Measurements from ENCODE around the gene IAPP.
"Not testable (repeated sequence)": the region's sequence is repeated elsewhere in the genome, so short reads cannot be mapped to it uniquely, and the experiment has no call there.

The IAPP gene

DNA sequence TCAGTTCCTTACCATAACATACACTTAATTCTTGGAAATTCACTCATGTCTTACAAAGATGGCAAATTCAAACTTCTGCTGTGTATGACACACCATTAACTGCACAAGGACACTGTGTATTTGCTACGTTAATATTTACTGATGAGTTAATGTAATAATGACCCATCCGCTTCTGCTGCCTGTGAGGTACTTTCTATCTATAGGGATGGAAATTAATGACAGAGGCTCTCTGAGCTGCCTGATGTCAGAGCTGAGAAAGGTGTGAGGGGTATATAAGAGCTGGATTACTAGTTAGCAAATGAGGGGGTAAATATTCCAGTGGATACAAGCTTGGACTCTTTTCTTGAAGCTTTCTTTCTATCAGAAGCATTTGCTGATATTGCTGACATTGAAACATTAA, at the start of gene IAPP:
TSS of gene IAPP (plus strand) at position 301 of the 400 bp plus-strand sequence. CDS start 450 bp downstream, outside the sequence.
- H3K4me3 ChIP-seq (ENCODE audit: low read depth, low read length): no peak within 1 kb of the TSS

GRCh38 chr12:21323736-21324135, 49.0 kb upstream of the IAPP start:
- no peak overlapping the region for H3K4me3 ChIP-seq (ENCODE audit: low read depth, low read length)

DNA sequence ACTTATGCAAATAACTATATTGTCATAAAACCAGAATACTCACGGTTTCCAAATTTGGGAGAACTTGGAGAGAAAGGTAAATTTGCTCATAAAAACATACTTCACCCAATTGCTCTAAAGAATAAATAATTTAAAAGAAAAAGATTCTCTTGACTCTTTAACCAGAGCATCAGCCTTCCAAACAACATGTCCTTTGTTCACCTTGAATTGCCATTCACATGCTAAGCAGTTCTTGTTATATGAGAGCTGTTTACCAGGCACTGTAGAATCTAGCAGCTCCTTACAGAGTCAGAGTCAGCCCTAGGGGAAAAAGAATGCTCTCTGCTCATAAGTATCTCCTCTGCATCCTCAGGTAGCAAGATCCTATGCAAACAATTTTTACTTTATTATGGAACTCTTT, 48.2 kb upstream of the IAPP start:
- no peak overlapping the region for H3K4me3 ChIP-seq (ENCODE audit: low read depth, low read length)

DNA sequence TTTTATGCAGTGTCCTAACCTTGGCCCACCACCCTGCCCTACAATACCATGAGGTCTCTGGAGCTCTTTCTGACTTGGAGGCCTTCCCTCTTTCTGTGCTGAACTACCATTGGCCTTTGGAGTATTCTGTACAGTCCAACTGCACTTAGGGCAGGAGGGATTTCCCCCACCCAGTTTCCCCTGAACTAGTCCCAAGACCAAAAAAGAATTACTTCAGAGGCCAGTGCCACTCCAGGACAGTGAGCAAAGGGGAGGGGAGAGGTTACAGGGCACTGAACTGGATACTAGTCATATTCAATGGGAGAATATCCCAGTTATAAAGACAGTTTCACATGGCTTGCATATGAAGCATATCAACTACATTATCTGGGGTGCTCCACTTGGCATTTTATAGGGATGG, 44.1 kb upstream of the IAPP start:
- no peak overlapping the region for H3K4me3 ChIP-seq (ENCODE audit: low read depth, low read length)

DNA sequence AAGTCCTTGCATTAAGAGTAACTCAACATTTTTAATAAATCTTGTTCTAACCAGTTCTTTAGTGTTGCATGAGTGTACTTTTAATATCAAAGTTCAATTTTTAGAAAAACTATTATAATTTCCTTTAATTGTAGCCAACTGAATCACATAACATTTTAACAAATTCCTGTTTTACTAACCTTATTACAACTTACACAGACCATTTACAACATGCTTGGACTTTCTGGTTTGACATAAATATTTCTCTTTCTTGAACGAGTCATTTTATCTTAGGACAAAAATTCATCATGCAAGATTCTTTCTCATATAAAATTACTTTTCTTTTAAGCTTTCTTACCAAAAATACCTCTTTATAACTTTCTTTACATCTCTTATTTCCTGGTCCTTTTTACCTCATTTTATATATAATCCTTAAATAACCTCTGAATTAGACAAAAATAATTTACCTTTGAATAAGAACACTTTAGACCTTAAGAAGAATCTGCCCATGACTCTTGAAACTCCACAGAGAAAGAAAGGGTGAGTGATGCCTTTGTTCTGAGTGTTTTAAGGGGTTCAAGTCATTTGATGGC, 41.9 kb upstream of the IAPP start:
- no peak overlapping the region for H3K4me3 ChIP-seq (ENCODE audit: low read depth, low read length)

DNA sequence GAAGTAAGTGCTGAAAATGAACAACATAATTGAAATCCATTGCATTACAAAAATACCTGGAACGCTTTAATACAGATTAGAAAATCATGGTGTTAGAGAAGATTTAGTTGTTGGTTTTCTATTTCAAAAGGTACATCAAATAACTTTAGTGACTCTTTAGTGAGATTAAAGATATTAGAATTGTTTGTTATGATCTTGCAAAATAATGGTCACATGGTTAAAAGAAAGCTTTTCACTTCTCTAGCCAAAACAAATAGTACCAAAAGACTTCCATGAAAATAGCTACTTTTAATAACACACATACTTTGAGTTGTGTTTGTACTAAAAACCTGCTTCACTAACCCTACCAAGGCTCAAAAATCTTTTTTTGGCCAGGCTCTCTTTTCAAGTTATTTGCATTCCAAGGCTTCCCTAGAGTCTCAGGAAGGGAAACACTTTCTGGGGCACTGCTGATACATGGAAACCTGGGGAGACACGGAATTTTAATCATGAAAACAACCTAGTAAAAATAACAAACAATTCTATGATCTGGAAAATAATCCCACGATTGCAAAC, 37.9 kb upstream of the IAPP start, which contains the start of gene SLCO1A2:
TSS of gene SLCO1A2 (minus strand) at position 147 of the 555 bp plus-strand sequence. CDS start 270 bp downstream, outside the sequence.
- H3K4me3 ChIP-seq (ENCODE audit: low read depth, low read length): no peak within 1 kb of the TSS

DNA sequence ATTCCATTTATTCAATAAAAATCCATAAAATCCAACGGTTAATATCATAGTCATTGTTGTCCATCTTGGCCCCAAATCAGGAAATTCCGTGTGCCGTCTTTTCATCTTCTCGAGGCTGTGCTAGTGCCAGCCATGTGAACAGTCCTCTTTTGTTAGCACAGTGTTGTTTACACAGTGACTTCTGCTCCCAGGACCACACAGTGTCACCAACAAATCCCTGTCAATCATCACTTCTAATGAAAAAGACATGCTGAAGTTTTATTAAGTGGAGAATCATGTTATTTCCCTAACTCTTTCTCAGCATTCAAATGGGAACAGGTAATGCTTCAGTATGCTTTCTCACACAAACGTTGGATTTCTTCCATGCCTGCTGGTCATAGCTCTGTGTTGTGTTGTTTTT, 36.0 kb upstream of the IAPP start:
- H3K4me3 ChIP-seq (ENCODE audit: low read depth, low read length): no peak overlapping the region

GRCh38 chr12:21337453-21337852, 35.2 kb upstream of the IAPP start:
- H3K4me3 ChIP-seq (ENCODE audit: low read depth, low read length): no peak overlapping the region

GRCh38 chr12:21337959-21338744, 34.5 kb upstream of the IAPP start:
- no peak overlapping the region for H3K4me3 ChIP-seq (ENCODE audit: low read depth, low read length)

GRCh38 chr12:21339921-21340320, 32.8 kb upstream of the IAPP start:
- no peak overlapping the region for H3K4me3 ChIP-seq (ENCODE audit: low read depth, low read length)

- H3K4me3 ChIP-seq (ENCODE audit: low read depth, low read length): no peak overlapping the region
These were observed 32.3 kb upstream of the IAPP start for GRCh38 chr12:21340403-21340802.

- H3K4me3 ChIP-seq (ENCODE audit: low read depth, low read length): no peak overlapping the region
These were observed 30.9 kb upstream of the IAPP start for GRCh38 chr12:21341769-21342168.

- H3K4me3 ChIP-seq (ENCODE audit: low read depth, low read length): no peak overlapping the region
These were observed 29.1 kb upstream of the IAPP start for GRCh38 chr12:21343636-21344035.

DNA sequence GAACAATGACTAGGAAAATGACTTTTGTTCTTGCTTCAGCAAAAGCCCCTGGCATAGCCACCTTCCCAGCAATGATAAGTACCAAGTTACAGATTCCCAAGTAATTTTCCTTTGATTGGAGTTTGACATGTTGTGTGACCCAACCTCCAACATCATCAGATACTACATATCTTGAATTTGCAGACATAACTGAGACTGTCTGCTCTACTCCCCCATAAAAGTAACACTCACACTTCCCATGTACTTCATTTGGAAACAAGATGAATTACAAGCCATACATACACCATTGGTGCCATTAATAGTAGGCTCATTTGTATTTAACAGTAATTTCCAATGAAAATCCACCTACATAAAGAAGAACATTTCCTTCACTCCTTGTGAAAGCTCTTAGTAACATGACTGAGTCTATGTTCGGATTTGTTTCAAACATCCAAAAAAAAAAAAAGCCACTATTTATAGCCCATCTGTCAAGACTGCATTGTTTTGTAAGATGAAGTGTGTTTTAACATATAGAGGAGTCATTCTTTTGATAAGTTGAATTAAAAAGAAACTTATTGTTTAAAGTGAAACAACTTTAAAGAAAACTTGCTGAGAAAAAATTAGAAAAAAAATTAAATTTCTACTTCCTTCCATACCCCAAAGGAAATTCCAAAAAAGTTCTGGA, 26.0 kb upstream of the IAPP start:
- no peak overlapping the region for H3K4me3 ChIP-seq (ENCODE audit: low read depth, low read length)

DNA sequence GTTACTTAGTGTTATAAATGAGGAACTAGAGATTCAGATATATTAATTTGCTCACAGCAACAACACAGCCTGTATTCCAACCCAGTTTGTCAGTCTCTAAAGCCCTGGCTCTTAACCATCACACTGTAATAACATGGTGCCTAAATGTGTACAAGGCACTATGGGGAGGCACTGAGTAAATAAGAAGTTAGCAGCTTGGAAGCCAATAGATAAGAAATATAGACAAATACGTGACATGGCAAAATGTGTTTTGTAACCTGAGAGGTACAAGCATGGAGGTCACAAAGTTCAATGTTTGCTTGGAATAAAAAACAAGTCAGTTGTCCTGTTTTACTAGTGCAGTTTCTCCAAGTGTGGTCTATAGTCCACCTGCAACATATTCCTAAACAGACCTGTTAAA, 21.7 kb upstream of the IAPP start:
- H3K4me3 ChIP-seq (ENCODE audit: low read depth, low read length): no peak overlapping the region

DNA sequence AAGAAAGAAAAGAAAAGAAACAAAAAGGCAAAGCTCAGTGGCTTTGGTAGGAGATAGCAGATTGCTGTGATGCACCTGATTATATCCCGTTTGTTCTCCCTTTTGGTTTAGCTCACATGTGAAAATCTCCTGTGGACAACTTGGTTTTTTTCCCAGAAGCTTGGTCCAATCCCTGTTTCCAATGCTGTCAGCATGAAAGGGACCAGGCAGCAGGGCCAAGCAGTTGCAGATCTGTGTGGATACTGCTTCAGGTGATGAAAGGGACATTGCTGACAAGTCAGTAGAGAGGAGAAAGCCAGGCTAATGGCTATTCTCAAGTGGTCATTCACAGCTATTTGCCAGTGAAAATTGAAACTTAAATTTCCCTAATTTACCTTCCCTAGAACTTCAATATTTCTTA, 19.2 kb upstream of the IAPP start:
- H3K4me3 ChIP-seq (ENCODE audit: low read depth, low read length): no peak overlapping the region

DNA sequence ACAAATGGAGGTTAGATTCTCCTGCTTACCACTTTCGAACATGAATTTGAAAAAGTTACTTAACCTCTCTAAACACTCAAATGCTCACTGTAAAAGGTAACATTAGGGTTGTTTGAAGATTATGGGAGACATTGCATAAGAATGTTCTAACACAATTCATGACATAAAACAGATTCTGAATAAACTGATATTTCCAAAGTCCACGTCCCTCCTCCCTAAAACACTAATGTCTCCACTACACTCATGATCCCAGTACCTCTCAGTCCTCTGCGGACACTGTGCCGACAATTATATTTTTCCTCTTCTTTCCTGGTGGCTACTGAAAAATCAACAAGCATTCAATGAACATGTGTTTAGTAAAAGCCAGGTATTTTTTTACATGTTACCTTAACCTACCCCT, 18.8 kb upstream of the IAPP start:
- H3K4me3 ChIP-seq (ENCODE audit: low read depth, low read length): no peak overlapping the region

GRCh38 chr12:21354641-21355040, 18.1 kb upstream of the IAPP start:
- H3K4me3 ChIP-seq (ENCODE audit: low read depth, low read length): no peak overlapping the region

DNA sequence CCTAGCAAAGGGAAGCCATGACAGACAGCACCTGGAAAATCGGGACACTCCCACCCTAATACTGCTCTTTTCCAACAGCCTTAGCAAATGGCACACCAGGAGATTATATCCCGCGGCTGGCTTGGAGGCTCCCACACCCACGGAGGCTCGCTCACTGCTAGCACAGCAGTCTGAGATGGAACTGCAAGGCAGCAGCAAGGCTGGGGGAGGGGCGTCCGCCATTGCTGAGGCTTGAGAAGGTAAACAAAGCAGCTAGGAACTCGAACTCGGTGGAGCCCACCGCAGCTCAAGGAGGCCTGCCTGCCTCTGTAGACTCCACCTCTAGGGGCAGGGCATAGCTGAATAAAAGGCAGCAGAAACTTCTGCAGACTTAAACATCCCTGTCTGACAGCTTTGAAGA, 12.1 kb upstream of the IAPP start:
- H3K4me3 ChIP-seq (ENCODE audit: low read depth, low read length): not testable (repeated sequence)

GRCh38 chr12:21369141-21369980, 3.3 kb upstream of the IAPP start:
- no peak overlapping the region for H3K4me3 ChIP-seq (ENCODE audit: low read depth, low read length)

All from iPS-11a (cell line).